ENCODE results near the gene ATP6V1E1.
A peak's percentile ranks its signal among the peaks of the same experiment; 100 is the strongest.
"Not testable (repeated sequence)": the region's sequence is repeated elsewhere in the genome, so short reads cannot be mapped to it uniquely, and the experiment has no call there.

The ATP6V1E1 gene

DNA sequence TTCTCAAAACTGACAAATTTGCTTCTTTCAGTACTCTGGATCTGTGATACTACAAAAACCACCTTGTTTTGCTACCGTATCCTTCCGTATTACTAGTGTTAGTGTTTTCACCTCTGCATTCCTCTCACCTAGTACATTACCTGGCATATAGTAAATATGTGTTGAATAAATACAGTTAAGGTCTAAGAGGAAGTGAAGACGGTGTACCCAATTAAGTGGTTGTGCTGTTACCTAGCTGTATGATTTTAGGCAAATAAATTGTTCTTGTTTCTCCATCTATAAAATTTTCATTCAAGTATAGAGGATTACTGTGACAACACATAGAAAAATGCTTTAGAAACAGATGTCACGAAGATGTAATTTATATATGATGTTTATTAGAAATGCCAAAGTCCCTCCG lies 18.9 kb upstream of the ATP6V1E1 start:
- TF ChIP-seq, protein P1, sequence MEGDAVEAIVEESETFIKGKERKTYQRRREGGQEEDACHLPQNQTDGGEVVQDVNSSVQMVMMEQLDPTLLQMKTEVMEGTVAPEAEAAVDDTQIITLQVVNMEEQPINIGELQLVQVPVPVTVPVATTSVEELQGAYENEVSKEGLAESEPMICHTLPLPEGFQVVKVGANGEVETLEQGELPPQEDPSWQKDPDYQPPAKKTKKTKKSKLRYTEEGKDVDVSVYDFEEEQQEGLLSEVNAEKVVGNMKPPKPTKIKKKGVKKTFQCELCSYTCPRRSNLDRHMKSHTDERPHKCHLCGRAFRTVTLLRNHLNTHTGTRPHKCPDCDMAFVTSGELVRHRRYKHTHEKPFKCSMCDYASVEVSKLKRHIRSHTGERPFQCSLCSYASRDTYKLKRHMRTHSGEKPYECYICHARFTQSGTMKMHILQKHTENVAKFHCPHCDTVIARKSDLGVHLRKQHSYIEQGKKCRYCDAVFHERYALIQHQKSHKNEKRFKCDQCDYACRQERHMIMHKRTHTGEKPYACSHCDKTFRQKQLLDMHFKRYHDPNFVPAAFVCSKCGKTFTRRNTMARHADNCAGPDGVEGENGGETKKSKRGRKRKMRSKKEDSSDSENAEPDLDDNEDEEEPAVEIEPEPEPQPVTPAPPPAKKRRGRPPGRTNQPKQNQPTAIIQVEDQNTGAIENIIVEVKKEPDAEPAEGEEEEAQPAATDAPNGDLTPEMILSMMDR (IDR thresholded peaks at IDR 0.05; ENCODE audit: low read depth, low read length) = no peak
- TF ChIP-seq, protein P2, sequence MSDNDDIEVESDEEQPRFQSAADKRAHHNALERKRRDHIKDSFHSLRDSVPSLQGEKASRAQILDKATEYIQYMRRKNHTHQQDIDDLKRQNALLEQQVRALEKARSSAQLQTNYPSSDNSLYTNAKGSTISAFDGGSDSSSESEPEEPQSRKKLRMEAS (IDR thresholded peaks at IDR 0.05; ENCODE audit: low read depth, low read length) = no peak
- TF ChIP-seq POLR2A (IDR thresholded peaks at IDR 0.05; ENCODE audit: extremely low read depth, insufficient read length) (no peak), MYC (IDR thresholded peaks at IDR 0.05; ENCODE audit: low read depth, low read length) (no peak)
- no peak for DNase-seq (ENCODE audit: low read depth)
- H3K4me3 ChIP-seq (ENCODE audit: low read depth, low read length) = no peak overlapping the region

DNA sequence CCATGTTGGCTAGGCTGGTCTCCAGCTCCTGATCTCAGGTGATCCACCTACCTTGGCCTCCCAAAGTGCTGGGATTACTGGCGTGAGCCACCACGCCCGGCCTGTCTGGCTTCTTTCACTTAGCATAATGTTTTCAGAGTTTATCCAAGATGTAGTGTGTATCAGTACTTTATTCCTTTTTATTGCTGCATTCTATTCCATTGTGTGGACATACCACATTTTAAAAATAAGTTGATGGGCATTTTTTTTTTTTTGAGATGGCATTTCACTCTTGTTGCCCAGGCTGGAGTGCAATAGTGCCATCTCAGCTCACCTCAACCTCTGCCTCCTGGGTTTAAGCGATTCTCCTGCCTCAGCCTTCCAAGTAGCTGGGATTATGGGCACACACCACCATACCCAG lies 13.8 kb upstream of the ATP6V1E1 start:
- not testable (repeated sequence) for DNase-seq (ENCODE audit: low read depth); H3K4me3 ChIP-seq (ENCODE audit: low read depth, low read length)

DNA sequence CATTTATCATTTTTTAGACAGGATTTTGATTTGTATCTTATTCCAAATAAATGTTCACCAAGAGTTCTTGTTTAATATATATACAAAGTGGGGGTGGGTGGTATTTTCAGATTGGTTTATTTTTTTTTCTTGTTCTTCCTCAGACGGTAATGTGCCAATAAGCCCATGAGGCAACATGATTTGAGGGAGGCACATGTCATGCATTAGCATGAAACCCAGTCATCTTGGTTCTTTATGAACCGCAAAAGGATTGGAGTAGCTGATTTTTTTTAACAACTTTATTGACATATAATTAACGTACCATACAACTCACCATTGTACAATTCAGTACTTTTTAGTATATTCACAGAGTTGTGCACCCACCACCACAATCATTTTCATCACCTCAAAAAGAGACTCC lies 12.7 kb upstream of the ATP6V1E1 start:
- H3K4me3 ChIP-seq (ENCODE audit: low read depth, low read length) = no peak overlapping the region
- TF ChIP-seq POLR2A (IDR thresholded peaks at IDR 0.05; ENCODE audit: extremely low read depth, insufficient read length) (no peak), MYC (IDR thresholded peaks at IDR 0.05; ENCODE audit: low read depth, low read length) (no peak)
- DNase-seq (ENCODE audit: low read depth) = no peak

DNA sequence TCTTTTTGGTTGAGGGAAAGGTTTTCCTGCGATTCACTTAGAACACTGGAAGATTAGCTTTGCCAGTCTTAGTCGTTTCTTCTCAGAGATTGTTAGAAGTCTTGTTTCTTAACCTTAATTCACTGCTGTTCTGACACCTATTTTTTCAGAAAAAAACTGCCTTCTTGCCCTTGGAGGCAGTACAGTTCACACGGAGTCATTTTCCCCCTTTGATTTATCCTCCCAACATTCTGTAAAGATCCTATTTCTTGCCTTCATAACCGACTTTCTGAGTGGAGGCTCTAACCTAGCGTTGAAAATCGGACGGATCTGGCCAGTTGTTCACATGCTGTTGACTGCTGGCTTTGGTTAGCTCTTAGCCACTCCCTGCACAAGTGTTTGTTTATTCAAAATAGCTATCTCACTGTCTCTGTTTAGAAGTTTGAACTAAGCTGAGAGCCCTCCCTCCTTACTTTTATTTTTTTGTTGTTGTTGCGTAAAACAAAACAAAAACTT lies 10.7 kb upstream of the ATP6V1E1 start:
- H3K4me3 ChIP-seq (ENCODE audit: low read depth, low read length) = peak overlapping the region; percentile 100
- DNase-seq (ENCODE audit: low read depth) = peak; percentile 54
- TF ChIP-seq, protein P2 (IDR thresholded peaks at IDR 0.05; ENCODE audit: low read depth, low read length) = no peak
- TF ChIP-seq, protein P1 (IDR thresholded peaks at IDR 0.05; ENCODE audit: low read depth, low read length) = no peak
- TF ChIP-seq MYC (IDR thresholded peaks at IDR 0.05; ENCODE audit: low read depth, low read length) = no peak
- no peak for TF ChIP-seq POLR2A (IDR thresholded peaks at IDR 0.05; ENCODE audit: extremely low read depth, insufficient read length)

DNA sequence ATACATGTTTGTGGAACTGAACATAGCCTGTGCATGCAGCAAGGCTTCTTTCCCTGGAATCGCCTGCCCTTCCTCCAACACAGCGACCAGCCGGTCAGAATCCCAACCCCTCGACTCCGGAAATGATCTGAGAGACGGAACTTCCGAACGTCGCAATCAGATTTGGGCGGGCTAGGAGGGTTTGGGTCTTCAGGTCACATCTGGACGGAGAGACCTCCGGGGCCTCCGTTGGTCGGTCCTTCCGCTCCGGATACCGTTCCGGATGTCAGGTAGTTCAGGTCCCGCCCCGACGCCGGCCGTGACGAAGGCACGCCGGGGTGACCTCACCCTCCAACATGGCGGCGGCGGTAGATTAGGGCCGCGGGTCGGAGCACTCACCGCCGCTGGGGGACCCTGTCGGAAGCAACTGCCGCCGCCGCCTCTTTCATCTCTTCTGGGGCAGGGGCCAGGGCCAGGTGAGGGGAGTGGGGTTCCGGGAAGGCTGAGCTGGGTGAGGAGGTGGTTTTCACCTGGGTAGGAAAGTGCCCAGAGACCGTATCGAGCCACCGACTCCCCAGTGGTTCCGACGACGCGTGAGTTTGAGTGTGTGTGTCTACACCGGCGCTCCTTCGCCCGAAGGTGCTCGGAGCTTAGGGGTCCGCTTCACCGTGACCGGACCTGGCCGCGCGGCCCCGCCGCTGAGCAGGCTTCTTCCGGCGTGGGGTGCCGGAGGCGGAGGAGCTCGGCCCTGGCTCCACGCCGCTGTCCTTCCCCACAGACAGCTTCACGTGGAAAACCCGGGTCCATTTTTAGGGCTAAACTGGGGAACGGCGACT lies 10.1 kb upstream of the ATP6V1E1 start, which contains the start of gene BCL2L13:
TSS of gene BCL2L13 (plus strand) at position 326 of the 815 bp plus-strand sequence. CDS start 16,955 bp downstream, outside the sequence.
- peak; percentile 96 for DNase-seq (ENCODE audit: low read depth)
- TF ChIP-seq, protein P2 (IDR thresholded peaks at IDR 0.05; ENCODE audit: low read depth, low read length) = peak; percentile 20; the same call in 1 of the 2 replicates
- TF ChIP-seq POLR2A (IDR thresholded peaks at IDR 0.05; ENCODE audit: extremely low read depth, insufficient read length) (peak; percentile 88), MYC (IDR thresholded peaks at IDR 0.05; ENCODE audit: low read depth, low read length) (peak; percentile 30)
- TF ChIP-seq, protein P1 (IDR thresholded peaks at IDR 0.05; ENCODE audit: low read depth, low read length) = no peak
- peak within 1 kb of the TSS; percentile 100 for H3K4me3 ChIP-seq (ENCODE audit: low read depth, low read length)

DNA sequence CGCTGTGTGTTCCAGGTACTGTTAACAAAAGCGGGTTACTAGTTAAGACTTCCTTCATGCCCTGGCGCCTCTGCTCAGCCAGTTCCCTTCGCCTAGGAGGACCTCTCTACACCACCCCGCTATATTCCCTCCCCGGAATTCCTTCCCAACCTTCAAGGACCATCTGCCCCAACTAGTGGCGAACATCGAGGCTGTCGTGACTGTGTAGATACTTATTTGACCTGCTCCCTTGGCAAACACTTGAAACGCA lies 9.6 kb upstream of the ATP6V1E1 start:
- peak overlapping the region; percentile 100 for H3K4me3 ChIP-seq (ENCODE audit: low read depth, low read length)
- TF ChIP-seq POLR2A (IDR thresholded peaks at IDR 0.05; ENCODE audit: extremely low read depth, insufficient read length) = no peak
- TF ChIP-seq MYC (IDR thresholded peaks at IDR 0.05; ENCODE audit: low read depth, low read length) = no peak; the same call in 1 of the 2 replicates
- TF ChIP-seq, protein P1 (IDR thresholded peaks at IDR 0.05; ENCODE audit: low read depth, low read length) = no peak
- TF ChIP-seq, protein P2 (IDR thresholded peaks at IDR 0.05; ENCODE audit: low read depth, low read length) = no peak
- no peak for DNase-seq (ENCODE audit: low read depth)
